Measurements from ENCODE around the gene TRANK1.
A peak's percentile ranks its signal among the peaks of the same experiment; 100 is the strongest.

The TRANK1 gene

GRCh38 chr3:36792342-36792741 lies 152.5 kb downstream of the TRANK1 start:
- peak in 1 of 3 donors; percentile 38 for DNase-seq

DNA sequence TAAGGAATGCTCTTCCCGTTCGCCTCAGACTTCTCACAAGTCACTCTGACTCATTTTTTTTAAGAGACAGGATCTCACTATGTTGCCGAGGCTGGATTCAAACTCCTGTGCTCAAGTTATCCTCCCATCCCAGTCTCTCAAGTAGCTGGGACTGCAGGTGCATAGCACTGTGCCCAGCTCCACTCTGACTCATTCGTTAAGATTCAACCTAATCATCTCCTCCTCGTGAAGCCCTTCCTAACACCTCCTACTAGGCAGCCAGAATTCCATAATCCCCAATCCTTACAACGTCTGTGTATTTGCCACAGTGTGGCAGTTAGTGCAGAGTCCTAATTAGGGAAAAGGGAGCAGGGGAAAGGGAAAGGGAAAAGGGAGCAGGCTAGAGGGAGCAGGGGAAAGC lies 154.1 kb downstream of the TRANK1 start:
- DNase-seq = no peak

- DNase-seq = peak; percentile 80 to 89 (median 83)
Measured at GRCh38 chr3:36786921-36787890, 157.6 kb downstream of the TRANK1 start.

GRCh38 chr3:36784138-36784635 lies 160.7 kb downstream of the TRANK1 start:
- DNase-seq = peak in 2 of 3 donors; percentile 10 to 36

- no peak for DNase-seq
Measured at GRCh38 chr3:36777424-36778218, 167.2 kb downstream of the TRANK1 start.
